Gastroesophageal sphincter (tissue), 4 donors: ENCODE data around the gene STARD10. TPM values are rescaled to one million over a fixed set of nuclear protein-coding genes. Genes with fewer than 3 reads are reported as not detected.

Source experiments
- ATAC-seq: fragments of 150-250 bp; one replicate; pipeline ENCODE4 v1.9.1; 2016; ENCODE audit warnings: mild to moderate bottlenecking, moderate library complexity
- H3K27ac ChIP-seq, 4 donors: fragments of 200-600 bp; sonication (generic) in 3 of 4; 1 replicate in 3 of 4; 2 replicates in 1 of 4; pipeline ENCODE4 v1.5.1; 2016 to 2019
- H3K27me3 ChIP-seq: fragments of 200-600 bp; sonication (generic); one replicate; pipeline ENCODE4 v1.5.1; 2019
- H3K36me3 ChIP-seq, 2 donors: fragments of 200-600 bp; sonication (generic); one replicate each; pipeline ENCODE4 v1.5.1; 2019; ENCODE audit warnings: control low read depth in 1 of 2
- H3K4me1 ChIP-seq, 3 donors: fragments of 200-600 bp; sonication (generic); 1 replicate in 2 of 3; 2 replicates in 1 of 3; pipeline ENCODE4 v1.5.1; 2016 to 2019; ENCODE audit warnings: control low read depth in 2 of 3
- H3K4me3 ChIP-seq, 2 donors: fragments of 200-600 bp; sonication (generic); one replicate each; pipeline ENCODE4 v1.5.1; 2019; ENCODE audit warnings: mild to moderate bottlenecking in 1 of 2, moderate library complexity in 1 of 2
- H3K9me3 ChIP-seq, 3 donors: fragments of 200-600 bp; sonication (generic); one replicate each; pipeline ENCODE4 v1.5.1; 2017 to 2019; ENCODE audit warnings: control low read depth in 2 of 3
- EP300 ChIP-seq: sonication (generic); formaldehyde crosslinking; IDR thresholded peaks from one replicate; pipeline ENCODE4 v1.6.1; 2017; ENCODE audit warnings: antibody characterized with exemption, mild to moderate bottlenecking
- POLR2A ChIP-seq, 2 donors: fragments of 450-650 bp; IDR thresholded peaks; one replicate each; pipeline ENCODE4 v1.6.1; 2017; ENCODE audit warnings: antibody characterized with exemption in 2 of 2, mild to moderate bottlenecking in 2 of 2, moderate library complexity in 1 of 2
- POLR2AphosphoS5 ChIP-seq: sonication (generic); formaldehyde crosslinking; IDR thresholded peaks from one replicate; pipeline ENCODE4 v1.6.1; 2017; ENCODE audit warnings: antibody characterized with exemption
- WGBS, 2 donors: methylation state at CpG; one replicate each; pipeline ENCODE4 v1.1.5; 2018; ENCODE audit warnings: low coverage in 1 of 2; 5-methylcytosine and 5-hydroxymethylcytosine counted together
- small RNA-seq, 4 donors: library from RNA; depleted of rRNA; stranded (forward); fragments of <200 nt; gene quantifications; one replicate each; pipeline ENCODE3, GENCODE V24; 2016
- total RNA-seq, 4 donors: library from RNA; depleted of rRNA; stranded (reverse); fragments of >200 nt; gene quantifications; one replicate each; pipeline ENCODE4 v1.1.0, GENCODE V29; 2016
- TF ChIP-seq, protein P1 (sequence below), 4 experiments: fragments of 200-600 bp in 2 of 4; fragments of 450-650 bp in 2 of 4; sonication (generic) in 1 of 4; IDR thresholded peaks; one replicate each; pipeline ENCODE4 v1.5.1; 2017 to 2019; ENCODE audit warnings: antibody characterized with exemption in 4 of 4, mild to moderate bottlenecking in 2 of 4, moderate library complexity in 2 of 4

The STARD10 gene
- total RNA-seq, 4 donors from 2014 or later, result 35.8 to 56.6 (median 45.0) TPM

- Histone ChIP-seq H3K27me3 (no peaks in the 10 kb centered on the region), H3K36me3 (peaks cover 0 to 97% of the 10 kb centered on the region in 2 donors), H3K4me3 (no peak overlapping the region), H3K9me3 (no peaks in the 10 kb centered on the region), H3K4me1 (peaks cover 0 to 38% (median 17%) of the 10 kb centered on the region in 3 donors), H3K27ac (no peak overlapping the region)
- WGBS, 2 donors, result 79 to 83% methylated on average over 2 to 10 of the region's 12 CpGs
- TF ChIP-seq, protein P1, sequence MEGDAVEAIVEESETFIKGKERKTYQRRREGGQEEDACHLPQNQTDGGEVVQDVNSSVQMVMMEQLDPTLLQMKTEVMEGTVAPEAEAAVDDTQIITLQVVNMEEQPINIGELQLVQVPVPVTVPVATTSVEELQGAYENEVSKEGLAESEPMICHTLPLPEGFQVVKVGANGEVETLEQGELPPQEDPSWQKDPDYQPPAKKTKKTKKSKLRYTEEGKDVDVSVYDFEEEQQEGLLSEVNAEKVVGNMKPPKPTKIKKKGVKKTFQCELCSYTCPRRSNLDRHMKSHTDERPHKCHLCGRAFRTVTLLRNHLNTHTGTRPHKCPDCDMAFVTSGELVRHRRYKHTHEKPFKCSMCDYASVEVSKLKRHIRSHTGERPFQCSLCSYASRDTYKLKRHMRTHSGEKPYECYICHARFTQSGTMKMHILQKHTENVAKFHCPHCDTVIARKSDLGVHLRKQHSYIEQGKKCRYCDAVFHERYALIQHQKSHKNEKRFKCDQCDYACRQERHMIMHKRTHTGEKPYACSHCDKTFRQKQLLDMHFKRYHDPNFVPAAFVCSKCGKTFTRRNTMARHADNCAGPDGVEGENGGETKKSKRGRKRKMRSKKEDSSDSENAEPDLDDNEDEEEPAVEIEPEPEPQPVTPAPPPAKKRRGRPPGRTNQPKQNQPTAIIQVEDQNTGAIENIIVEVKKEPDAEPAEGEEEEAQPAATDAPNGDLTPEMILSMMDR (IDR thresholded peaks at IDR 0.05), result no peak
- no peak for TF ChIP-seq EP300
- no peak for TF ChIP-seq POLR2AphosphoS5
- no peak for TF ChIP-seq POLR2A (IDR thresholded peaks at IDR 0.05)
- no peak for ATAC-seq
These were observed 88.1 kb downstream of the STARD10 start for GRCh38 chr11:72705442-72706365.

GRCh38 chr11:72704783-72705265 is 89.0 kb downstream of the STARD10 start:
- H3K27ac ChIP-seq, result peak overlapping the region in 1 of 4 donors; percentile 60
- H3K4me1 ChIP-seq, result peaks cover 0 to 45% (median 17%) of the 10 kb centered on the region in 3 donors
- whole genome bisulfite sequencing, 2 donors, result 46 to 50% methylated on average over 4 of the region's 4 CpGs
- H3K36me3 ChIP-seq, result peaks cover 0 to 97% of the 10 kb centered on the region in 2 donors
- no peak overlapping the region for H3K4me3 ChIP-seq
- TF ChIP-seq EP300, result no peak
- no peak for TF ChIP-seq POLR2AphosphoS5
- TF ChIP-seq, protein P1 (IDR thresholded peaks at IDR 0.05), result no peak
- no peak for TF ChIP-seq POLR2A (IDR thresholded peaks at IDR 0.05)
- H3K27me3 ChIP-seq, result no peaks in the 10 kb centered on the region
- no peaks in the 10 kb centered on the region for H3K9me3 ChIP-seq
- ATAC-seq, result no peak

Small RNA genes lying within 50 kb of the gene (small RNA-seq; reads per million reads assigned to genes)
- gene MIR4692, result 0 reads per million in 4 donors
- 0 reads per million in 4 donors for gene RF00019

Other genes starting within 250 kb of the STARD10 start
- 10 to 100 TPM; 31.6 to 54.2 (median 35.4) TPM for gene PDE2A, start 119.6 kb downstream of the STARD10 start, total RNA-seq
- gene ARAP1, start 41.6 kb downstream of the STARD10 start, total RNA-seq, result 100 to 1,000 TPM in 2 of 4 donors, 10 to 100 TPM in 2; 72.4 to 125 (median 95.1) TPM
- gene ATG16L2, start 20.4 kb upstream of the STARD10 start, total RNA-seq, result 10 to 100 TPM in 3 of 4 donors, 1 to 10 TPM in 1; 8.3 to 27.9 (median 16.5) TPM